Measurements from ENCODE around the gene WEE2. TPM values are rescaled to one million over a fixed set of nuclear protein-coding genes. Genes with fewer than 3 reads are reported as not detected.

Gene WEE2
- total RNA-seq, 4 donors from 2014 or later, result not detected

- no peaks in the 10 kb centered on the region for H3K27me3 ChIP-seq
- no peak for DNase-seq
- no peak for TF ChIP-seq CTCF (IDR thresholded peaks at IDR 0.05)
- H3K4me3 ChIP-seq, result no peak overlapping the region
- no peaks in the 10 kb centered on the region for H3K9me3 ChIP-seq
- H3K36me3 ChIP-seq, result no peaks in the 10 kb centered on the region
- H3K4me1 ChIP-seq, result no peaks in the 10 kb centered on the region
- H3K27ac ChIP-seq, result no peak overlapping the region
Measured at GRCh38 chr7:141731476-141732149, 23.5 kb downstream of the WEE2 start.

GRCh38 chr7:141737118-141737835 lies 29.1 kb downstream of the WEE2 start:
- Histone ChIP-seq H3K27ac (peak overlapping the region; percentile 76 to 86 (median 80)), H3K9me3 (no peaks in the 10 kb centered on the region), H3K27me3 (no peaks in the 10 kb centered on the region), H3K36me3 (peaks cover 0 to 21% (median 0%) of the 10 kb centered on the region in 3 donors), H3K4me3 (peak overlapping the region; percentile 61 to 91 (median 75)), H3K4me1 (peaks cover 0 to 27% (median 3%) of the 10 kb centered on the region in 4 donors)
- peak; percentile 20 to 64 (median 50) for DNase-seq
- TF ChIP-seq POLR2A (IDR thresholded peaks at IDR 0.05) (no peak), CTCF (IDR thresholded peaks at IDR 0.05) (no peak)

GRCh38 chr7:141737836-141738591 lies 29.9 kb downstream of the WEE2 start, which contains the start of gene SSBP1:
Gene SSBP1 (plus strand): TSS chr7:141738358. CDS start chr7:141739167, 809 bp downstream.
- peak; percentile 54 to 87 (median 76) for TF ChIP-seq CTCF (IDR thresholded peaks at IDR 0.05)
- TF ChIP-seq POLR2A (IDR thresholded peaks at IDR 0.05), result peak; percentile 45 to 57
- H3K9me3 ChIP-seq, result no peaks in the 10 kb centered on the region
- H3K27me3 ChIP-seq, result no peaks in the 10 kb centered on the region
- H3K4me1 ChIP-seq, result peaks cover 0 to 27% (median 3%) of the 10 kb centered on the region in 4 donors
- peaks cover 0 to 28% (median 0%) of the 10 kb centered on the region in 3 donors for H3K36me3 ChIP-seq
- DNase-seq, result peak; percentile 87 to 96 (median 91)
- peak within 1 kb of the TSS; percentile 61 to 91 (median 75) for H3K4me3 ChIP-seq
- H3K27ac ChIP-seq, result peak within 1 kb of the TSS; percentile 76 to 86 (median 80)

GRCh38 chr7:141738592-141739013 lies 30.4 kb downstream of the WEE2 start:
- no peaks in the 10 kb centered on the region for H3K27me3 ChIP-seq
- TF ChIP-seq POLR2A (IDR thresholded peaks at IDR 0.05), result no peak
- TF ChIP-seq CTCF (IDR thresholded peaks at IDR 0.05), result no peak
- H3K27ac ChIP-seq, result peak overlapping the region; percentile 76 to 86 (median 80)
- H3K36me3 ChIP-seq, result peaks cover 0 to 34% (median under 1%) of the 10 kb centered on the region in 3 donors
- peak overlapping the region; percentile 61 to 91 (median 75) for H3K4me3 ChIP-seq
- DNase-seq, result no peak
- peaks cover 0 to 27% (median 3%) of the 10 kb centered on the region in 4 donors for H3K4me1 ChIP-seq
- H3K9me3 ChIP-seq, result no peaks in the 10 kb centered on the region

- peaks cover 2 to 41% (median 5%) of the 10 kb centered on the region in 3 donors for H3K36me3 ChIP-seq
Measured at GRCh38 chr7:141739250-141739649, 31.1 kb downstream of the WEE2 start.

More at GRCh38 chr7:141739250-141739649, 31.1 kb downstream of the WEE2 start:
- no peak for DNase-seq
- peaks cover 0 to 27% (median 3%) of the 10 kb centered on the region in 4 donors for H3K4me1 ChIP-seq
- TF ChIP-seq POLR2A (IDR thresholded peaks at IDR 0.05), result no peak
- no peak for TF ChIP-seq CTCF (IDR thresholded peaks at IDR 0.05)
- no peaks in the 10 kb centered on the region for H3K27me3 ChIP-seq
- H3K27ac ChIP-seq, result no peak overlapping the region
- peak overlapping the region in 2 of 4 donors; percentile 61 to 87 for H3K4me3 ChIP-seq
- H3K9me3 ChIP-seq, result no peaks in the 10 kb centered on the region

All from Peyer's patch (tissue), 4 donors.